ENCODE results near the gene ITGB8.

The ITGB8 gene

GRCh38 chr7:20314198-20314597, 16.5 kb upstream of the ITGB8 start:
- DNase-seq (ENCODE audit: low read depth) = no peak
- TF ChIP-seq CTCF (conservative IDR thresholded peaks at IDR 0.05; ENCODE audit: control insufficient read depth, insufficient read depth, low read depth, low read length) = no peak
- H3K4me3 ChIP-seq (ENCODE audit: control insufficient read depth, low read depth, low read length) = no peak overlapping the region

GRCh38 chr7:20316706-20317105, 14.0 kb upstream of the ITGB8 start:
- DNase-seq (ENCODE audit: low read depth) = no peak
- no peak overlapping the region for H3K4me3 ChIP-seq (ENCODE audit: control insufficient read depth, low read depth, low read length)
- no peak for TF ChIP-seq CTCF (conservative IDR thresholded peaks at IDR 0.05; ENCODE audit: control insufficient read depth, insufficient read depth, low read depth, low read length)

- no peak overlapping the region for H3K4me3 ChIP-seq (ENCODE audit: control insufficient read depth, low read depth, low read length)
- no peak for TF ChIP-seq CTCF (conservative IDR thresholded peaks at IDR 0.05; ENCODE audit: control insufficient read depth, insufficient read depth, low read depth, low read length)
- DNase-seq (ENCODE audit: low read depth) = no peak
Observed at GRCh38 chr7:20317413-20317812, 13.3 kb upstream of the ITGB8 start.

- H3K4me3 ChIP-seq (ENCODE audit: control insufficient read depth, low read depth, low read length) = no peak overlapping the region
- TF ChIP-seq CTCF (conservative IDR thresholded peaks at IDR 0.05; ENCODE audit: control insufficient read depth, insufficient read depth, low read depth, low read length) = no peak
- no peak for DNase-seq (ENCODE audit: low read depth)
Observed at GRCh38 chr7:20318933-20319332, 11.8 kb upstream of the ITGB8 start.

- no peak for DNase-seq (ENCODE audit: low read depth)
- no peak overlapping the region for H3K4me3 ChIP-seq (ENCODE audit: control insufficient read depth, low read depth, low read length)
- no peak for TF ChIP-seq CTCF (conservative IDR thresholded peaks at IDR 0.05; ENCODE audit: control insufficient read depth, insufficient read depth, low read depth, low read length)
Observed at GRCh38 chr7:20320322-20320721, 10.4 kb upstream of the ITGB8 start.

- DNase-seq (ENCODE audit: low read depth) = no peak
- no peak for TF ChIP-seq CTCF (conservative IDR thresholded peaks at IDR 0.05; ENCODE audit: control insufficient read depth, insufficient read depth, low read depth, low read length)
- H3K4me3 ChIP-seq (ENCODE audit: control insufficient read depth, low read depth, low read length) = no peak overlapping the region
Observed at GRCh38 chr7:20320786-20321185, 9.9 kb upstream of the ITGB8 start.

GRCh38 chr7:20323595-20323994, 7.1 kb upstream of the ITGB8 start:
- no peak for TF ChIP-seq CTCF (conservative IDR thresholded peaks at IDR 0.05; ENCODE audit: control insufficient read depth, insufficient read depth, low read depth, low read length)
- no peak overlapping the region for H3K4me3 ChIP-seq (ENCODE audit: control insufficient read depth, low read depth, low read length)
- no peak for DNase-seq (ENCODE audit: low read depth)

All from fibroblast of mammary gland (primary cell).